ENCODE measurements around the gene MCRS1. TPM values are rescaled to one million over a fixed set of nuclear protein-coding genes. Genes with fewer than 3 reads are reported as not detected.

MCRS1 gene
- total and polyA plus RNA-seq, 2 experiments from 2014 or later, result 105 to 139 TPM

GRCh38 chr12:49552014-49552413 lies 15.9 kb downstream of the MCRS1 start:
- no peak for DNase-seq (ENCODE audit: low spot score)
- no peak overlapping the region for H3K4me3 Mint-ChIP-seq
- TF ChIP-seq JUNB (IDR thresholded peaks at IDR 0.05; ENCODE audit: unreplicated experiment), result no peak
- TF ChIP-seq ZNF114 (CRISPR knock-in tag; IDR thresholded peaks at IDR 0.05), result no peak
- TF ChIP-seq NANOG (IDR thresholded peaks at IDR 0.05; ENCODE audit: borderline replicate concordance), result no peak
- TF ChIP-seq ETS1 (IDR thresholded peaks at IDR 0.05), result no peak
- TF ChIP-seq POLR2AphosphoS5 (IDR thresholded peaks at IDR 0.05; ENCODE audit: low read depth), result no peak
- TF ChIP-seq REST (IDR thresholded peaks at IDR 0.05; ENCODE audit: unreplicated experiment), result no peak
- no peak for TF ChIP-seq CREB1 (CRISPR knock-in tag; IDR thresholded peaks at IDR 0.05; ENCODE audit: low read depth)
- TF ChIP-seq EZH2phosphoT487 (IDR thresholded peaks at IDR 0.05; ENCODE audit: unreplicated experiment), result no peak
- no peak for TF ChIP-seq EZH2 (IDR thresholded peaks at IDR 0.05; ENCODE audit: low read depth, unreplicated experiment)
- TF ChIP-seq STAT1 (IDR thresholded peaks at IDR 0.05; ENCODE audit: unreplicated experiment), result no peak
- no peak for TF ChIP-seq ZNF331 (CRISPR knock-in tag; IDR thresholded peaks at IDR 0.05; ENCODE audit: low read depth)
- TF ChIP-seq CTCF (conservative IDR thresholded peaks at IDR 0.05; ENCODE audit: low read depth in 2 of 2), result no peak
- TF ChIP-seq ZNF462 (CRISPR knock-in tag; IDR thresholded peaks at IDR 0.05), result no peak

More at GRCh38 chr12:49552014-49552413, 15.9 kb downstream of the MCRS1 start:
- H2AFZ ChIP-seq, result no peak overlapping the region
- no peaks in the 10 kb centered on the region for H4K20me1 ChIP-seq (replicated peaks; ENCODE audit: insufficient read depth)
- no peaks in the 10 kb centered on the region for H3K9me3 Mint-ChIP-seq
- peaks cover 6% of the 10 kb centered on the region; the same call in 1 of the 3 replicates for H3K4me1 Mint-ChIP-seq
- no peaks in the 10 kb centered on the region for H3K79me2 ChIP-seq (replicated peaks; ENCODE audit: insufficient read depth)
- no peak overlapping the region for H3K4me3 ChIP-seq
- H3K27ac ChIP-seq (ENCODE audit: low read depth), result no peak overlapping the region
- no peaks in the 10 kb centered on the region for H3K36me3 ChIP-seq (ENCODE audit: insufficient read depth)
- H3F3A ChIP-seq (replicated peaks; ENCODE audit: low read depth), result no peaks in the 10 kb centered on the region
- H3K27me3 ChIP-seq (ENCODE audit: insufficient read depth), result peaks cover 61% of the 10 kb centered on the region
- H3K36me3 Mint-ChIP-seq (ENCODE audit: low read depth), result peaks cover 2% of the 10 kb centered on the region; the same call in 2 of the 3 replicates
- H3K4me1 ChIP-seq (ENCODE audit: insufficient read depth), result no peaks in the 10 kb centered on the region; the same call in 1 of the 2 replicates
- no peak for ATAC-seq
- peaks cover 49% of the 10 kb centered on the region for H3K27me3 Mint-ChIP-seq (ENCODE audit: insufficient read depth, low read depth, poor library complexity)
- H3K4me2 ChIP-seq, result no peak overlapping the region
- no peaks in the 10 kb centered on the region for H3K9me2 ChIP-seq (ENCODE audit: insufficient read depth)
- no peak overlapping the region for H3K27ac Mint-ChIP-seq
